GM12891 (cell line): Measurements from ENCODE around the gene PRAMEF10.
"Not testable (repeated sequence)": the region's sequence is repeated elsewhere in the genome, so short reads cannot be mapped to it uniquely, and the experiment has no call there.

ENCODE experiments used
- POLR2A ChIP-seq: IDR thresholded peaks from 2 replicates; pipeline ENCODE4 v1.6.1; 2011; ENCODE audit warnings: low read depth, low read length, control low read depth
- POLR2AphosphoS5 ChIP-seq: IDR thresholded peaks from 2 replicates; pipeline ENCODE4 v1.6.1; 2011; ENCODE audit warnings: low read depth, low read length, control low read depth
- SPI1 ChIP-seq: IDR thresholded peaks from 2 replicates; pipeline ENCODE4 v1.6.1; 2011; ENCODE audit warnings: low read depth, low read length, control low read depth

DNA sequence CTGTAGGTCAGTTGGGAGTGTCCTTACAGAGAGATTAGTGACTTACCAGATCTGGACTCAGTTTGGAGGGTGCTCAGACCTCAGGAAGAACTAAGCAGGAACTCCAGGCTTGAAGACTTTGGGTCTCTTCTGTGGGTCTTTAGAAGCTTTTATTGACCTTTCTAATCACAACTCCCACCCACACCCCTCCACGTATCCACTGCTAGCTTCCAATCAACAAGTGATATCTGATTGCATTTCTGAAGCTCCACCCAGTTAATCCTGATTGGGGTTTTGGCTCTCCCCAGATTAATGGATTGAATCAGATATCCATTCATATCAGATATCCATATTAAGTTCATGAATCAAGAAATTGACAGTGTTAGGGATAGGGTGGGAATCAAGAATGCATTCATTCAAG is at the start of gene PRAMEF10:
- not testable (repeated sequence) for TF ChIP-seq POLR2AphosphoS5, POLR2A, SPI1
